HEK293 (cell line): ENCODE data around the gene DLX4.
A peak's percentile ranks its signal among the peaks of the same experiment; 100 is the strongest.

Experiments used
- BCL11A ChIP-seq: fragments of 450-650 bp; formaldehyde crosslinking; IDR thresholded peaks from 2 replicates; pipeline ENCODE4 v1.5.1; 2016; ENCODE audit warnings: low read depth, missing biosample characterization, missing genetic modification characterization
- BCL11B ChIP-seq: fragments of 450-650 bp; formaldehyde crosslinking; IDR thresholded peaks from 2 replicates; pipeline ENCODE4 v1.5.1; 2016; ENCODE audit warnings: low read depth, missing biosample characterization, missing genetic modification characterization
- GLIS1 ChIP-seq: fragments of 450-650 bp; formaldehyde crosslinking; IDR thresholded peaks from 2 replicates; pipeline ENCODE4 v1.5.1; 2016; ENCODE audit warnings: missing biosample characterization, missing genetic modification characterization
- KLF1 ChIP-seq: fragments of 450-650 bp; formaldehyde crosslinking; IDR thresholded peaks from 2 replicates; pipeline ENCODE4 v1.5.1; 2016; ENCODE audit warnings: missing biosample characterization, missing genetic modification characterization
- KLF10 ChIP-seq: fragments of 450-650 bp; IDR thresholded peaks from 2 replicates; pipeline ENCODE4 v1.5.1; 2018; ENCODE audit warnings: missing biosample characterization, mild to moderate bottlenecking, missing genetic modification characterization
- REPIN1 ChIP-seq: fragments of 450-650 bp; formaldehyde crosslinking; IDR thresholded peaks from 2 replicates; pipeline ENCODE4 v1.5.1; 2017; ENCODE audit warnings: missing biosample characterization, missing genetic modification characterization, low read depth
- SETDB1 ChIP-seq: IDR thresholded peaks from one replicate; pipeline ENCODE4 v1.6.1; 2017; ENCODE audit warnings: mild to moderate bottlenecking, low read length, moderate library complexity, mixed read lengths; ENCODE audit not compliant: insufficient read length
- SP7 ChIP-seq: fragments of 450-650 bp; formaldehyde crosslinking; IDR thresholded peaks from 2 replicates; pipeline ENCODE4 v1.5.1; 2016; ENCODE audit warnings: missing biosample characterization, missing genetic modification characterization
- WT1 ChIP-seq: fragments of 450-650 bp; formaldehyde crosslinking; IDR thresholded peaks from 2 replicates; pipeline ENCODE4 v1.5.1; 2016; ENCODE audit warnings: missing biosample characterization, missing genetic modification characterization
- ZBTB17 ChIP-seq: fragments of 450-650 bp; formaldehyde crosslinking; IDR thresholded peaks from 2 replicates; pipeline ENCODE4 v1.5.1; 2016; ENCODE audit warnings: missing biosample characterization, missing genetic modification characterization
- ZBTB6 ChIP-seq: fragments of 450-650 bp; formaldehyde crosslinking; IDR thresholded peaks from 2 replicates; pipeline ENCODE4 v1.5.1; 2017; ENCODE audit warnings: missing biosample characterization, missing genetic modification characterization
- ZNF175 ChIP-seq: fragments of 450-650 bp; formaldehyde crosslinking; IDR thresholded peaks from 2 replicates; pipeline ENCODE4 v1.5.1; 2016; ENCODE audit warnings: missing biosample characterization, missing genetic modification characterization
- ZNF2 ChIP-seq: fragments of 450-650 bp; formaldehyde crosslinking; IDR thresholded peaks from 2 replicates; pipeline ENCODE4 v1.5.1; 2016; ENCODE audit warnings: missing biosample characterization, missing genetic modification characterization
- ZNF202 ChIP-seq: fragments of 450-650 bp; formaldehyde crosslinking; IDR thresholded peaks from 2 replicates; pipeline ENCODE4 v1.5.1; 2016; ENCODE audit warnings: missing biosample characterization, missing genetic modification characterization, borderline replicate concordance
- ZNF335 ChIP-seq: fragments of 450-650 bp; formaldehyde crosslinking; conservative IDR thresholded peaks from 2 replicates; pipeline ENCODE4 v1.5.1; 2016; ENCODE audit warnings: missing biosample characterization, missing genetic modification characterization
- ZNF416 ChIP-seq: fragments of 450-650 bp; formaldehyde crosslinking; IDR thresholded peaks from 2 replicates; pipeline ENCODE4 v1.5.1; 2016; ENCODE audit warnings: missing biosample characterization, missing genetic modification characterization
- ZNF423 ChIP-seq: fragments of 450-650 bp; formaldehyde crosslinking; IDR thresholded peaks from 2 replicates; pipeline ENCODE4 v1.5.1; 2016; ENCODE audit warnings: missing biosample characterization, missing genetic modification characterization
- ZNF449 ChIP-seq: fragments of 450-650 bp; formaldehyde crosslinking; IDR thresholded peaks from 2 replicates; pipeline ENCODE4 v1.5.1; 2017; ENCODE audit warnings: missing biosample characterization, mild to moderate bottlenecking, missing genetic modification characterization, moderate library complexity
- ZNF513 ChIP-seq: fragments of 450-650 bp; IDR thresholded peaks from 2 replicates; pipeline ENCODE4 v1.5.1; 2018; ENCODE audit warnings: missing biosample characterization, missing genetic modification characterization
- ZNF558 ChIP-seq: fragments of 450-650 bp; formaldehyde crosslinking; IDR thresholded peaks from 2 replicates; pipeline ENCODE4 v1.5.1; 2016; ENCODE audit warnings: missing biosample characterization, missing genetic modification characterization
- ZNF571 ChIP-seq: fragments of 450-650 bp; formaldehyde crosslinking; IDR thresholded peaks from 2 replicates; pipeline ENCODE4 v1.5.0; 2017; ENCODE audit warnings: missing biosample characterization, missing genetic modification characterization
- ZNF654 ChIP-seq: fragments of 450-650 bp; formaldehyde crosslinking; IDR thresholded peaks from 2 replicates; pipeline ENCODE4 v1.5.1; 2016; ENCODE audit warnings: low read depth, missing biosample characterization, missing genetic modification characterization
- ZNF660 ChIP-seq: fragments of 450-650 bp; IDR thresholded peaks from 2 replicates; pipeline ENCODE4 v1.5.1; 2018; ENCODE audit warnings: missing biosample characterization, mild to moderate bottlenecking, missing genetic modification characterization
- ZNF692 ChIP-seq: fragments of 450-650 bp; formaldehyde crosslinking; IDR thresholded peaks from 2 replicates; pipeline ENCODE4 v1.5.1; 2016; ENCODE audit warnings: missing biosample characterization, missing genetic modification characterization
- ZNF791 ChIP-seq: fragments of 450-650 bp; formaldehyde crosslinking; IDR thresholded peaks from 2 replicates; pipeline ENCODE4 v1.5.1; 2016; ENCODE audit warnings: missing biosample characterization, missing genetic modification characterization
- TF ChIP-seq, protein P1 (sequence below): fragments of 450-650 bp; formaldehyde crosslinking; IDR thresholded peaks from 2 replicates; pipeline ENCODE4 v1.5.1; 2016; ENCODE audit warnings: missing biosample characterization, missing genetic modification characterization
- TF ChIP-seq, protein P2 (sequence below): fragments of 450-650 bp; formaldehyde crosslinking; IDR thresholded peaks from 2 replicates; pipeline ENCODE4 v1.5.0; 2017; ENCODE audit warnings: missing biosample characterization, missing genetic modification characterization, borderline replicate concordance
- TF ChIP-seq, protein P3 (sequence below): fragments of 450-650 bp; formaldehyde crosslinking; IDR thresholded peaks from 2 replicates; pipeline ENCODE4 v1.5.1; 2016; ENCODE audit warnings: missing biosample characterization, missing genetic modification characterization
- TF ChIP-seq, protein P4 (sequence below): fragments of 450-650 bp; formaldehyde crosslinking; IDR thresholded peaks from 2 replicates; pipeline ENCODE4 v1.5.1; 2016; ENCODE audit warnings: missing biosample characterization, missing genetic modification characterization

The DLX4 gene

DNA sequence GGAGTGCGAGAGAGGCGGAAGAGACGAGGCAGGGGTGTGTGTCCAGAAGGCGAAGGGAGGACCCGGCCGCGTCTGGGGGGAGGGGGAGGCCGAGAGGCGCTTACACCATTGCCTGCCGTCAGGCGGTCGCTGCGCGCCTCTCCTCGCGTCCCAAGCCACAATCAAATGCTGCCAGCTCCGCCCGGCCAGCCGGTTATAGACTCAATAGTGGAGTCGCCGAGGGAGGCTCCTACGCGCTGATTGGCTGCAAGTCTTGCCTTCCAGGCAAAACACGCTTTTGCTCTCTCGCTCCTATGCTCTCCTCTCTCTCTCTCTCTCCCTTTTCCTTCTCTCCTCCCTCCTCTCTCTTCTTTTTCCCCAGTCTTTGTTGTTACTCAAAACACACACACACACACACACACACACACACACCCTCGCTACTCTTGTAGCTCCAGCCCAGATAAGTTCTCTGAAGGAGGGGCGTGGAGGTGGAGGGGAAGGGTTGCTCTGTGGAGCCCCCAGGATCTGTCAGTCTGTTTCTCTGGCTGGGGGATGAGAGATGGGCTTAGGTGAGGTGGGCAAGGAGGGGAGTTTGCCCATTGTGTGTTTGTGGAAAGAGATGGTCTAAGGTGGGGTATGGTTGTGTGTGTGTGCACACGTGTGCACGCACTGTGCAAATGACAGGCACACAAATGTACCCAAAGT, 26.2 kb downstream of the DLX4 start, which contains the start of gene DLX3 (continued):
- TF ChIP-seq ZNF175 (tag by site-specific recombination) (no peak), ZNF654 (peak; percentile 10; the same call in 1 of the 2 replicates), ZBTB6 (no peak), SP7 (tag by site-specific recombination) (peak; percentile 35; the same call in 1 of the 2 replicates), BCL11A (tag by site-specific recombination) (no peak), WT1 (tag by site-specific recombination) (peak; percentile 45; the same call in 1 of the 2 replicates), ZNF2 (tag by site-specific recombination) (0 out of 2 replicates have a peak, but pooled peaks have one; percentile 8), ZNF571 (tag by site-specific recombination) (no peak), ZBTB17 (tag by site-specific recombination) (peak; percentile 90), KLF1 (tag by site-specific recombination) (peak; percentile 21; the same call in 1 of the 2 replicates), ZNF692 (no peak), ZNF660 (tag by site-specific recombination) (no peak), BCL11B (tag by site-specific recombination) (no peak), ZNF335 (peak; percentile 97), ZNF558 (tag by site-specific recombination) (no peak), ZNF202 (tag by site-specific recombination) (no peak), REPIN1 (tag by site-specific recombination) (no peak), ZNF449 (tag by site-specific recombination) (no peak), ZNF513 (tag by site-specific recombination) (no peak), ZNF791 (tag by site-specific recombination) (no peak), GLIS1 (tag by site-specific recombination) (0 out of 2 replicates have a peak, but pooled peaks have one; percentile 20), ZNF416 (tag by site-specific recombination) (no peak), SETDB1 (no peak), KLF10 (tag by site-specific recombination) (no peak), ZNF423 (tag by site-specific recombination) (no peak)
- TF ChIP-seq, protein P1, sequence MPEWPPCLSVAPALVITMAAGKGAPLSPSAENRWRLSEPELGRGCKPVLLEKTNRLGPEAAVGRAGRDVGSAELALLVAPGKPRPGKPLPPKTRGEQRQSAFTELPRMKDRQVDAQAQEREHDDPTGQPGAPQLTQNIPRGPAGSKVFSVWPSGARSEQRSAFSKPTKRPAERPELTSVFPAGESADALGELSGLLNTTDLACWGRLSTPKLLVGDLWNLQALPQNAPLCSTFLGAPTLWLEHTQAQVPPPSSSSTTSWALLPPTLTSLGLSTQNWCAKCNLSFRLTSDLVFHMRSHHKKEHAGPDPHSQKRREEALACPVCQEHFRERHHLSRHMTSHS (tag by site-specific recombination), result no peak
- TF ChIP-seq, protein P2, sequence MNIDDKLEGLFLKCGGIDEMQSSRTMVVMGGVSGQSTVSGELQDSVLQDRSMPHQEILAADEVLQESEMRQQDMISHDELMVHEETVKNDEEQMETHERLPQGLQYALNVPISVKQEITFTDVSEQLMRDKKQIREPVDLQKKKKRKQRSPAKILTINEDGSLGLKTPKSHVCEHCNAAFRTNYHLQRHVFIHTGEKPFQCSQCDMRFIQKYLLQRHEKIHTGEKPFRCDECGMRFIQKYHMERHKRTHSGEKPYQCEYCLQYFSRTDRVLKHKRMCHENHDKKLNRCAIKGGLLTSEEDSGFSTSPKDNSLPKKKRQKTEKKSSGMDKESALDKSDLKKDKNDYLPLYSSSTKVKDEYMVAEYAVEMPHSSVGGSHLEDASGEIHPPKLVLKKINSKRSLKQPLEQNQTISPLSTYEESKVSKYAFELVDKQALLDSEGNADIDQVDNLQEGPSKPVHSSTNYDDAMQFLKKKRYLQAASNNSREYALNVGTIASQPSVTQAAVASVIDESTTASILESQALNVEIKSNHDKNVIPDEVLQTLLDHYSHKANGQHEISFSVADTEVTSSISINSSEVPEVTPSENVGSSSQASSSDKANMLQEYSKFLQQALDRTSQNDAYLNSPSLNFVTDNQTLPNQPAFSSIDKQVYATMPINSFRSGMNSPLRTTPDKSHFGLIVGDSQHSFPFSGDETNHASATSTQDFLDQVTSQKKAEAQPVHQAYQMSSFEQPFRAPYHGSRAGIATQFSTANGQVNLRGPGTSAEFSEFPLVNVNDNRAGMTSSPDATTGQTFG (tag by site-specific recombination), result no peak
- TF ChIP-seq, protein P3, sequence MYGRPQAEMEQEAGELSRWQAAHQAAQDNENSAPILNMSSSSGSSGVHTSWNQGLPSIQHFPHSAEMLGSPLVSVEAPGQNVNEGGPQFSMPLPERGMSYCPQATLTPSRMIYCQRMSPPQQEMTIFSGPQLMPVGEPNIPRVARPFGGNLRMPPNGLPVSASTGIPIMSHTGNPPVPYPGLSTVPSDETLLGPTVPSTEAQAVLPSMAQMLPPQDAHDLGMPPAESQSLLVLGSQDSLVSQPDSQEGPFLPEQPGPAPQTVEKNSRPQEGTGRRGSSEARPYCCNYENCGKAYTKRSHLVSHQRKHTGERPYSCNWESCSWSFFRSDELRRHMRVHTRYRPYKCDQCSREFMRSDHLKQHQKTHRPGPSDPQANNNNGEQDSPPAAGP (tag by site-specific recombination), result peak; percentile 79
- TF ChIP-seq, protein P4, sequence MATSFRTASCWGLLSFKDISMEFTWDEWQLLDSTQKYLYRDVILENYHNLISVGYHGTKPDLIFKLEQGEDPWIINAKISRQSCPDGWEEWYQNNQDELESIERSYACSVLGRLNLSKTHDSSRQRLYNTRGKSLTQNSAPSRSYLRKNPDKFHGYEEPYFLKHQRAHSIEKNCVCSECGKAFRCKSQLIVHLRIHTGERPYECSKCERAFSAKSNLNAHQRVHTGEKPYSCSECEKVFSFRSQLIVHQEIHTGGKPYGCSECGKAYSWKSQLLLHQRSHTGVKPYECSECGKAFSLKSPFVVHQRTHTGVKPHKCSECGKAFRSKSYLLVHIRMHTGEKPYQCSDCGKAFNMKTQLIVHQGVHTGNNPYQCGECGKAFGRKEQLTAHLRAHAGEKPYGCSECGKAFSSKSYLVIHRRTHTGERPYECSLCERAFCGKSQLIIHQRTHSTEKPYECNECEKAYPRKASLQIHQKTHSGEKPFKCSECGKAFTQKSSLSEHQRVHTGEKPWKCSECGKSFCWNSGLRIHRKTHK (tag by site-specific recombination), result no peak
